PC-9 (cell line): ENCODE measurements around the gene ZDHHC14.

Experiments
- EZH2 ChIP-seq: fragments of 200-600 bp; sonication (generic); IDR thresholded peaks from 2 replicates; pipeline ENCODE4 v1.8.0; 2017; ENCODE audit warnings: antibody characterized with exemption, low read depth
- TF ChIP-seq, protein P1 (sequence below): fragments of 200-600 bp; sonication (generic); conservative IDR thresholded peaks from 2 replicates; pipeline ENCODE4 v1.6.1; 2017; ENCODE audit warnings: mixed run types, antibody characterized with exemption, mild to moderate bottlenecking, moderate library complexity

DNA sequence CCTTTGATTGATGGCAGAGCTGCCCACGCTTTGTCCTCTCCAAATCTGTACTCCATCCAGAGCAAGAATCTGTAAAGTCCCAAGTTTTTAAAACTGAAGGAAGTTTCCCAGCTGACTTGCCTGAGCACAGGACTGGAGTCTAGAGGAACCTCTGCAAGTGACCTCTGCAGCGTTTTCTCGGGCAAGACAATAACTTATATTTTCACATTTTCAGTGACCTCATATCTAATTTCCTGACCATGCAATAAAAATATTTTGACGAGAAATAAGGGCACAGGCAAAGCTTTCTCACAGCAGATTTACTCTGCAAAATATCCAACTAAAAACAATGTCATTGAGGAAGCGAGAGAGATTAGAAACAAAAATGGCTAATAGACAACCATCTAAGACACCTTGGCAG is 256.5 kb downstream of the ZDHHC14 start:
- TF ChIP-seq, protein P1, sequence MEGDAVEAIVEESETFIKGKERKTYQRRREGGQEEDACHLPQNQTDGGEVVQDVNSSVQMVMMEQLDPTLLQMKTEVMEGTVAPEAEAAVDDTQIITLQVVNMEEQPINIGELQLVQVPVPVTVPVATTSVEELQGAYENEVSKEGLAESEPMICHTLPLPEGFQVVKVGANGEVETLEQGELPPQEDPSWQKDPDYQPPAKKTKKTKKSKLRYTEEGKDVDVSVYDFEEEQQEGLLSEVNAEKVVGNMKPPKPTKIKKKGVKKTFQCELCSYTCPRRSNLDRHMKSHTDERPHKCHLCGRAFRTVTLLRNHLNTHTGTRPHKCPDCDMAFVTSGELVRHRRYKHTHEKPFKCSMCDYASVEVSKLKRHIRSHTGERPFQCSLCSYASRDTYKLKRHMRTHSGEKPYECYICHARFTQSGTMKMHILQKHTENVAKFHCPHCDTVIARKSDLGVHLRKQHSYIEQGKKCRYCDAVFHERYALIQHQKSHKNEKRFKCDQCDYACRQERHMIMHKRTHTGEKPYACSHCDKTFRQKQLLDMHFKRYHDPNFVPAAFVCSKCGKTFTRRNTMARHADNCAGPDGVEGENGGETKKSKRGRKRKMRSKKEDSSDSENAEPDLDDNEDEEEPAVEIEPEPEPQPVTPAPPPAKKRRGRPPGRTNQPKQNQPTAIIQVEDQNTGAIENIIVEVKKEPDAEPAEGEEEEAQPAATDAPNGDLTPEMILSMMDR: no peak
- TF ChIP-seq EZH2: no peak
